AG20443 (cell line): ENCODE results near the gene ZNF749.
A peak's percentile ranks its signal among the peaks of the same experiment; 100 is the strongest.
"Not testable (repeated sequence)": the region's sequence is repeated elsewhere in the genome, so short reads cannot be mapped to it uniquely, and the experiment has no call there.

Source experiments
- DNase-seq: peaks from one replicate; pipeline ENCODE4 v3.0.0; 2012; ENCODE audit warnings: low spot score, mixed read lengths

Gene ZNF749

DNA sequence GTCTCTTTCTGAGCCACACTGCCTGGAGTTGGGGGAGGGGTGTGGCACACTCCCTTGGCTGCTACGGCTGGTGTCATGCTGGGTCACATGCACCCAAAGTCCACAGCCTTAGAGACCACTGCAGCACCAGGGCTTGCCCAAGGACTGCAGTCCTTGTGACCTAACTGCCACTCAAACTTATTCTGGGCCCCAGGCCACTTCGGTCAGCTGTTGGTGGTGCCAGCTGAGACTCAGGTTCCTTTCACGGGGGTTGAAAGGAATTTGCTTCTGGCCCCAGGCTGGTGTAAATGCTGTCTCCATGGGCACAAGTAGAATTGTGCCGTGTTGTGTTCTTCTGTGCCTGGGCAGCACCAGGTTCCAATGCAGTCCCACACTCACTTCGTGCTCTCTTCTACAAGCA is 31.4 kb downstream of the ZNF749 start:
- DNase-seq: no peak

DNA sequence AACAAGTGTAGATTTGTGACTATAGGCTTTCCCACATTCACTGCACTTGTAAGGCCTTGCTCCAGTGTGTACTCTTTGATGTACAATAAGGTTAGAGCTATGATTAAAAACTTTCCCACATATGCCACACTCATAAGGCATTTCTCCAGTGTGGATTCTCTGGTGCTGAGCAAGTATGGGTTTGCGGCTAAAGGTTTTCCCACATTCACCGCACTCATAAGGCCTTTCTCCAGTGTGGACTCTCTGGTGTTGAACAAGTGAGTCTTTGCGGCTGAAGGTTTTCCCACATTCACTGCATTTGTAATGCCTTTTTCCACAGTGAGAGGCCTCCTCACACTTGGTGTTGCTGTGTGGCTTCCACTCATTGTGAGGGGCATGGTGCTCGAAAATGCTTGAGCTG is 38.5 kb downstream of the ZNF749 start:
- DNase-seq: no peak

DNA sequence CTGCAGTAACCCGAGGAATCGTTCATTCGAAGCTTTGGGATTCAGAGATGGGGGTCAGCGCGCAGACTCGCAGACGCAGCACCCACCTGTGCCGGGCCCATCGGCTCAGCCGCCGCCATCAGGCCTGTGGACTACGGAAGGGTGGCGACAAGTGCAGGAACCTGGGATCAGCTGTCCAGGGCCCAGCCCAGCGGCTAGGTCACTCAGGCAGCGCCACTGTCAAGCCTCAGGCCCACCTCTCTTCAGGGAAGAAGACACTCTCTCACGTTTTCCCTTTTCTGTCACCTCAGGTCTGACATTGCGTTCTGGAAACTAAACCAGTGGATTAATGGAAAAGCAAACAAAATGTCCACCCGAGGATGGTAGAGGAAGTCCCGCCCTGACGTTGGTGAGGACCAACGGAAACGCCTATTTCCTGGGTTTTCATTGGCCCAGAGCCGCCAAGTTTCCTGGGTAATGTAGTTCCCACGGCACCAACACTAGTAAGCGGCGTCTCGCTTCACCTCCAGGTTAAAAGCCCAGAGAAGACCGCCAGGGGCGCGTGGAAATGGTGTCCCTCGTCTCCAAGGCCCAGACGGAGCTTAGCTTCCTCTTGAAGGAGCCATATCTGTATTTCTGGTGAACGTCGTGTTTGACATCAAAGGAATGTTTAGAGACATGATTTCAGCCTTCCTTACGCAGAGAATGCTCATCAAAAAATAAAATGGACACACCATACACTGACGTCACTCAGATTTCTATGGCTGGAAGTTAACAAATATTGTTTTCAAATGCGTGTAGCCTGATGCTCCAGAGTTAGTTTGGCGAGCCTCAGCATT is 42.3 kb downstream of the ZNF749 start, which contains the start of gene ZNF772:
TSS of gene ZNF772 (minus strand) at position 376 of the 818 bp plus-strand sequence. CDS start at position 119, 257 bp downstream.
- DNase-seq: peak; percentile 96

DNA sequence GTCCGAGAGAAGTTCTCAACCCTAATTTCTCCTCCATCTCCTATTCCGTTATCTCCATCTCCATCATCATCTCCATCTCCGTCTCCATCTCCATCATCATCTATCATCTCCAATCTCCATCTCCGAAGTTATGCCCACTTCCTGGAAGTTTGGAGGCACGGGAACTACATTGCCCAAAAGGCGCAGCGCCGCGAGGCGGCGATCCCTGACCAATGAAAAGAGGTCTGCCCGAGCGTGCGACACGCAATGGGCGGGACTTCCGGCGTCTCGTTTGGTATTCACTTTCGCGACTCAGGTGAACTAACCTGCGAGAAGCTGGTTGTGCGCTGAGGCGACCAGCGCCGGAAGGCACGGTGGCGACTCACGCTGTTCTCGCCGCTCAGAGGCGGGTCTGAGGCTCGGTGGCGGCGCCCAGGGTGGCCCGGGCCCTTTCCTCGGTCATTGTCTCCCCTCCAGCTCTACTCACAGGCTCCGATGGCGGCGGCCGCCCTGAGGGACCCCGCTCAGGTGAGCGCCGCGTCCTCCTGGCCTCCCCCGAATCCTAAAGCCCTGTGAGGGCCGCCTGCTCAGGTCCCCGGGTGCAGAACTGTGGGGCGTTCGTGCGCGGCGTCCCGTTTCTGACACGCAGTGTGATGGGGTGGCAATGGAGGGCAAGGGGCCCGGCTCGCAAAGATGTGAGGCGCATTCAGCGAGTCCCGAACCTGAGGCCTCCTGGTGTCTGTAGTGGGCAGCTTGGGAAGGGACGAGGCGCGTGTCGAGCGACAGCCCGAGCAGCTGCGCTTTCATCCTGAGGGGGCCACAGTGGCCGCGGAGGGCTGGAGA is 52.6 kb downstream of the ZNF749 start, which contains the start of gene ZNF419:
TSS of gene ZNF419 (plus strand) at position 274 of the 822 bp plus-strand sequence. CDS start at position 475, 201 bp downstream.
- peak; percentile 94 for DNase-seq

DNA sequence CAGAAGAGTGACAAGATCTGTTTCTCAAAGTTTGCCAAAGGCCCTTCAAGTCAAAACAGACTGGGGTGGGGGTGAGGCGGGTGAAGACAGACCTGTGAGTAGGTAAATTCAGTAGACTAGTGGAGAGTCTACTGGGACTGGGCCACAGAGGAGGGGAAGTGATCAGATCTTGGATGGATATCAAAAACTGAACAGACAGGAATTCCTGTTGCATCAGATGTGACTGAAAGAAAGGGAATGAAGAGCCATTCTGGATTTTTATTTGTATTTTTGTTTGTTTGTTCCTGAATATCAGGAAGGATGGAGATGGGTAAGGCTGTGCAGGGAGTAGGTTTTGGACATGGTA is 53.1 kb downstream of the ZNF749 start:
- DNase-seq: not testable (repeated sequence)
